Fibroblast of pulmonary artery (primary cell): ENCODE measurements around the gene GPX4.

Source experiments
- DNase-seq: peaks from one replicate; pipeline ENCODE4 v3.0.0-alpha.2; 2010; ENCODE audit warnings: low read depth
- H3K4me3 ChIP-seq: replicated peaks from 2 replicates; pipeline ENCODE4 v1.5.1; 2011; ENCODE audit warnings: low read depth, mild to moderate bottlenecking, control low read depth, low read length, moderate library complexity
- TF ChIP-seq, protein P1 (sequence below): IDR thresholded peaks from 2 replicates; pipeline ENCODE4 v1.5.1; 2011; ENCODE audit warnings: mild to moderate bottlenecking, control low read depth, low read length, inconsistent platforms; ENCODE audit errors: missing control alignments

Gene GPX4

DNA sequence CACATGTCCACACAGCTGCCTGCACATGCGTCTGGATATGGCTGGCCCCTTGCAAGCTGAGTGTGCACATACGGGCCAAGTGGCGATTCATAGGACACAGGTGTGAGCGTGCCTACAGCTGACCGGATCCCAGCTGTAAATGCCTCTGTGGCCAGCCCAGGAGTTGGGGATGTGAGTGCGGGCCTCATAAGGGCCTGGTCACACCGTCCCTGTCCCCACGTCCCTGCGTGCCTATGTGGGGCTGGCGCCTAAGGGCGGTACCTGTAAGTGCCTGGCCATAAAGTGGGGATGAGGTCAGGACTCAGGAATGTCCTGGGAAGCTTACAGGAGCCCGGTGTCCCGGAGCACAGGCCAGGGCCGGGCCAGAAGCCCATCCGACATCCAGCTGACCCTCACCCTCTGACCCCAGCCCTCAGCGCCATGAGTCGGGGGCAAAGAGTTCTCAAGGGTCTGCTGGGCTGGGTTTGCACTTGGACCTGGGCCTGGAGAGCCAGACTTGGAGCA is 38.1 kb upstream of the GPX4 start:
- TF ChIP-seq, protein P1, sequence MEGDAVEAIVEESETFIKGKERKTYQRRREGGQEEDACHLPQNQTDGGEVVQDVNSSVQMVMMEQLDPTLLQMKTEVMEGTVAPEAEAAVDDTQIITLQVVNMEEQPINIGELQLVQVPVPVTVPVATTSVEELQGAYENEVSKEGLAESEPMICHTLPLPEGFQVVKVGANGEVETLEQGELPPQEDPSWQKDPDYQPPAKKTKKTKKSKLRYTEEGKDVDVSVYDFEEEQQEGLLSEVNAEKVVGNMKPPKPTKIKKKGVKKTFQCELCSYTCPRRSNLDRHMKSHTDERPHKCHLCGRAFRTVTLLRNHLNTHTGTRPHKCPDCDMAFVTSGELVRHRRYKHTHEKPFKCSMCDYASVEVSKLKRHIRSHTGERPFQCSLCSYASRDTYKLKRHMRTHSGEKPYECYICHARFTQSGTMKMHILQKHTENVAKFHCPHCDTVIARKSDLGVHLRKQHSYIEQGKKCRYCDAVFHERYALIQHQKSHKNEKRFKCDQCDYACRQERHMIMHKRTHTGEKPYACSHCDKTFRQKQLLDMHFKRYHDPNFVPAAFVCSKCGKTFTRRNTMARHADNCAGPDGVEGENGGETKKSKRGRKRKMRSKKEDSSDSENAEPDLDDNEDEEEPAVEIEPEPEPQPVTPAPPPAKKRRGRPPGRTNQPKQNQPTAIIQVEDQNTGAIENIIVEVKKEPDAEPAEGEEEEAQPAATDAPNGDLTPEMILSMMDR: no peak
- DNase-seq: no peak
- H3K4me3 ChIP-seq: no peak overlapping the region

DNA sequence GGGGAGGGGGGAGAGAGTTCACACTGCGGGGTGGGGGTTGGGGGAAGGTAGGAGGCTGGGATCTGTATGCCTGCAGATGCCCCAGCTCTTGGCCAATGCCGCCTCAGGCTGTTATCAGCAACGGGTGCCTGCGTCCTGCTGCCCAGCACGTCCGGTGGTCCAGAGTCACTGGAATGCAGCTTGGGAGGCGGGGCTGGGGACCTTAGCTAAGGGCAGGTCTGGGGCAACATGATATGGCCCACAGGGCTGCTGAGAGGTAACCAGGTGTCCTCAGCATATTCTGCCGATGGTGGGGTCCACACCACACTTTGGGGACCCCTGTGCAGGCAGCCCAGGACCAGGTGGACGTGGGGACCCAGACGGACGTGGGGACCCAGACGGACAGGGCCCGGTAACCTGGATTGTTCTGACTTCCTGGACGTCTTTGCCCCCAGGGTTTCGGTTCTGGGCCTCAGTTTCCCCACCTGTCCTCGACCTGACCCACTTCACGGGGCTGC is 37.5 kb upstream of the GPX4 start:
- TF ChIP-seq, protein P1: no peak
- DNase-seq: no peak
- H3K4me3 ChIP-seq: no peak overlapping the region

DNA sequence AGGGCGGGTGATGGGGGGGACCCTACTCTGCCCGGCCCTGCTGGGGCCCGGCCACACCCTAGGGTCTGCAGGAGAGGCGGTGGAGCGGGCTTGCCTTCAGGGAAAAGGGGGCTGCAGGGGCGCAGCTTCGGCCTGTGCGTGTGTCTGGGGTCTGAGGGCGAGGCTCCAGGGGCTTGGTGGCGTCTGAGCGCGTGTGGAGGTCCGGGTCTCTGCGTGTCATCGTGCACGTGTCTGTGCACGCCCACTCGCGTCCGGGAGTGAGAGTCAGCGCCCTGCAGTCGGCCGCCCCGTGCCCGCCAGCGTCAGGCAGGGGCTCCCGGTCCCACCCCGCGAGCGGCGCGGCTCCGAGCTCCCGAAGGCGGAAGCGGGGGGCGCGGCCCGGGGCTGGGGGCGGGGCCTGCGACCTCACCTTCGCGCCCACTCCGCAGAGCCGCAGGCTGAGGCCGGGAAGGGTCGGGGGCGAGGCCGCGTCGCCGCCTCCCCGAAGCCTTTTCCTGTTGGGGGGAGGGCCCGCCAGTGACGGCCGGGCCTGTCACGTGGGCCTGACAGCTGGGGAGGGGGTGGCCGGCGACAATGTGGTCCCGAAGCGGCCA is 37.0 kb upstream of the GPX4 start, which contains the start of gene ARHGAP45:
TSS of gene ARHGAP45 (plus strand) at position 420 of the 593 bp plus-strand sequence. CDS start 239 bp downstream, outside the sequence.
- DNase-seq: no peak
- H3K4me3 ChIP-seq: no peak within 1 kb of the TSS

DNA sequence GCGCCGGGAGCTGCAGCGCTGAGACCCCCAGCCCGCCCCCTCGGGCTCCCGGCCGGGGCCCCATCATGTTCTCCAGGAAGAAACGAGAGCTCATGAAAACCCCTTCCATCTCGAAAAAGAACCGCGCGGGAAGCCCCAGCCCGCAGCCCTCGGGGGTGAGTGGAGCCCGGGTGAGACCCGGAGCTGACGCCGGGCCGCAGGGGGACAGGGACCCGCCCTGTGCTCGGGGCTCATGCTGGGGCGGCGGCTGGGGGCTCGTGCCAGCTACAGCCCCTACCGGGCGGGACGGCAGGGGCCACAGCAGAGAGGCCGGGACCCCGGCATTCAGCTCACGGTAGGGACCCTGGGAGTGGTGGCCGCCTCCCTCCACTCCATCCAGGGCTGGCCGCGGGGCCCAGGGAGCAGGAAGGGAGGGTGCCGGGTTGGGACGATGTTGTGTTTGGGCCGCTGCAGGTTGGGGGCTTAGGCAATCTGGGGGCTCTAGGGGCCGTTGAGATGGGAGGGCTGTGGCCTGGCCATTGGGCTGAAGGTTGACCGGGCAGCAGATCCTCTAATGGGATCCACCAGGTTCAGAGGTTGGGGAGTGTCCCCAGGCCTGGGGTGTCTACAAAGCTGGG is 36.3 kb upstream of the GPX4 start:
- TF ChIP-seq, protein P1: no peak
- DNase-seq: no peak
- no peak overlapping the region for H3K4me3 ChIP-seq

More for the DNA sequence above, 37.0 kb upstream of the GPX4 start, which contains the start of gene ARHGAP45:
- TF ChIP-seq, protein P1: no peak

DNA sequence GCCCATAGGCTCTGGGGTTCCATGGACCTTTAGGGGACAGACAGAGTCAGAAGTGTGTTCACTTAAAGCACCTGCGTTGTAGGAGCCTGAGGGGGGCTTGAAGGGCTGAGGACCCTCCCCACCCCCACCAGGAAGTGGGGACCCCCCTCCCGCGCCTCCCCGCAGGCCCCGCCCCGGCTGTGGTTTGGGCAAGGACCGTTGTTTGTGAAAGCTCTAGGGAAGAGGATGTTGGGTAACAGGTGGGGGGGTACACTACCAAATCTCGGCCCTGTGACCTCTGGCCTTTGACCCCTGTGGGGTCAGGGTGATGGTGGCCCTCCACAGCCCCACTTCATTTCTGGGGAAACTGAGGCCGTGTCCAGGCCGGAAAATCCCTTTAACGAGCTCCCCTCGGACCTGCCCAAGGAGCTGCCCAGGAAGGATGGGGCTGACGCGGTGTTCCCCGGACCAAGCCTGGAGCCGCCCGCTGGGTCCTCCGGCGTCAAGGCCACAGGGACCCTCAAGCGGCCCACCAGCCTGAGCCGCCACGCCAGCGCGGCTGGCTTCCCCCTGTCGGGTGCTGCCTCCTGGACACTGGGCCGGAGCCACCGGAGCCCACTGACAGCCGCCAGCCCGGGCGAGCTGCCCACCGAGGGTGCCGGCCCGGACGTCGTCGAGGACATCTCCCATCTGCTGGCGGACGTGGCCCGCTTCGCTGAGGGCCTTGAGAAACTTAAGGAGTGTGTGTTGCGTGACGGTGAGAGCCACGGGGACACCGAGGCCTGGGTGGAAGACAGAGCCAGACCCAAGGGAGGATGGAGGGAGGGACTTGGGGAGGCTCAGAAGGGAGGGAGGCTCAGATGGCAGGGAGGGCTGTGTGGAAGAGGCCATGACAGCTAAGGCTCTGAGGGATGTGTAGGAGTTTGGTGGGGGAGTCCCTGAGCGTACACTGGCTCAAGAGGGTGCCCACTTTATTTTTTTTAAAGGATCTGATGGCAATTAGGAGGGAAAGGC is 35.5 kb upstream of the GPX4 start:
- TF ChIP-seq, protein P1: no peak
- no peak for DNase-seq

DNA sequence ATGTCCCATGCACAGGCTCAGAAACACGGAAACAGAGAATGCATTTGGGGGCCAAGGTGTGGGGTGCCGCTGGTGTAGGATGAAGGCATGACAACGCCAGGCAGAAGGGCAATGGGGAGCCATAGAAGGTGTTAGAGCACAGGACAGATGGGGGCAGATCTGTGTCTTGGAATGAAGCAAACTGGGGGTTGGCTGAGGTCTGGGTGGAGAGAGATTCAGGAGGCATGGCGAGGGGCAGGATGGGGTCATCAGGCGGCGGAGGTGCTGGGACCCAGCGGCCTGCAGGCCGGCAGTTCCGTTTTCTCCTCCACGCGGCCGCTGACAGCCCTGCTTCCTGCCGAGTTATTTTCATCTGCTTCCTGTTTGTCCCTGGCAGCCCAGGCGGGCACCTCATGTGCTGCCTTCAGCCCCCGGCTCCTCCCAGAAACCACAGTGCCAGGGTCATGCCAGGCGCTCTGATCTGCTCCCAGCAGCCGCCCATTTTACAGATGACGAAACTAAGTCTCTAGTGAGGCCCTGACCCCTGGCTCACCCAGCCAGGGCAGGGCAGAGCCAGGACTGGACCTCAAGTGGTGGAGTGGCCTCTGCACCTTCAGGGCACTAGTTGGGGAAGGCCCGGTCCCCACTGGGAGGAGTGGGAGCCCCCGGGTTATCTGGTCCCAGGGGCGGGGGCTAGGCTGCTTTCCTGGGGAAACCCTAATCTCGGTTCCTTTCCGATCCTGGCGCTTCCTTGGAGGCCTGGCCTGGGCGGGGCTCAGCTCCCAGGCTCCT is 34.6 kb upstream of the GPX4 start:
- no peak overlapping the region for H3K4me3 ChIP-seq
- TF ChIP-seq, protein P1: no peak
- DNase-seq: no peak

More for the DNA sequence above, 35.5 kb upstream of the GPX4 start:
- H3K4me3 ChIP-seq: no peak overlapping the region
